Glomerular endothelial cell (primary cell): ENCODE data around the gene ADCK1. TPM values are rescaled to one million over a fixed set of nuclear protein-coding genes. Genes with fewer than 3 reads are reported as not detected.

Source experiments
- total RNA-seq: library from RNA; depleted of rRNA; stranded (reverse); fragments of >200 nt; gene quantifications from 2 replicates; pipeline ENCODE4 v1.2.3, GENCODE V29; 2015

Gene ADCK1
- total RNA-seq, 1 donor from 2014 or later: 12.7 TPM

Other genes with a start within 250 kb of the ADCK1 start
- 42.6 and 60.3 TPM in 2 replicates for gene SPTLC2, start 183.5 kb upstream of the ADCK1 start, total RNA-seq
- gene ALKBH1, start 92.1 kb upstream of the ADCK1 start, total RNA-seq: 11.9 and 13.3 TPM in 2 replicates
- 171 and 203 TPM in 2 replicates for gene SLIRP, start 92.0 kb upstream of the ADCK1 start, total RNA-seq
- 48.1 and 58.3 TPM in 2 replicates for gene SNW1, start 39.0 kb upstream of the ADCK1 start, total RNA-seq